ENCODE data around the gene UTRN. TPM values are rescaled to one million over a fixed set of nuclear protein-coding genes. Genes with fewer than 3 reads are reported as not detected.
A peak's percentile ranks its signal among the peaks of the same experiment; 100 is the strongest.

UTRN gene
- total RNA-seq (256 TPM), polyA plus RNA-seq (43.7 TPM)

DNA sequence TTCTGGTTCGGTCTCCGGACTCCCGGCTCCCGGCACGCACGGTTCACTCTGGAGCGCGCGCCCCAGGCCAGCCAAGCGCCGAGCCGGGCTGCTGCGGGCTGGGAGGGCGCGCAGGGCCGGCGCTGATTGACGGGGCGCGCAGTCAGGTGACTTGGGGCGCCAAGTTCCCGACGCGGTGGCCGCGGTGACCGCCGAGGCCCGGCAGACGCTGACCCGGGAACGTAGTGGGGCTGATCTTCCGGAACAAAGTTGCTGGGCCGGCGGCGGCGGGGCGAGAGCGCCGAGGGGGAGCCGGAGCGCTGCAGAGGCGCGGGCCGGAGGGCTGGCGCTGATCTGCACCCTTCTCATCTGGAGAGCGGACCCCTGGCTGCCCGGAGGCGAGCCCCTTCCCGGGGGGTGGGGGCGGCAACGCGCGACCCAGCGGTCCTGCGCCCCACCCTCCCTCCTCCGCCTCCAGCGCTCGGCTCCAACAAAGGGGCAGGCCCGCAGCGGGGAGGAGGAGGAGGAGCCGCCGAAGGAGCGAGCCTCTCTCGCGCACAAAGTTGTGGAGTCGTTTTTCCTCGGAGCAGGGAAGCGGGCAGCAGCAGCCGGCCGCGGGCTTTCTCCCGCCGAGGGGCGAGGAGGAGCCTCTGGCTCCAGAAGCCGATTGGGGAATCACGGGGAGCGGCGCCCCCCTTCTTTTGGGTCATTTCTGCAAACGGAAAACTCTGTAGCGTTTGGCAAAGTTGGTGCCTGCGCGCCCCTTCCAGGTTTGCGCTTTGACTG lies at the start of gene UTRN:
Gene UTRN, plus strand, starts transcription at position 553 of the 765 bp plus-strand sequence. CDS start 6,494 bp downstream, outside the sequence.
- Histone ChIP-seq H3K27ac (ENCODE audit: low read depth) (peak within 1 kb of the TSS; percentile 97), H3K4me1 (ENCODE audit: insufficient read depth) (no peaks in the 10 kb centered on the region), H3K4me3 (ENCODE audit: low read depth, low read length) (peak within 1 kb of the TSS; percentile 87), H3K36me3 (ENCODE audit: insufficient read depth) (no peaks in the 10 kb centered on the region)
- WGBS = under 1% methylated on average over 83 of the region's 84 CpGs
- no peak for DNase-seq (ENCODE audit: extremely low spot score)

GRCh38 chr6:144244688-144245087 lies 40.4 kb upstream of the UTRN start:
- WGBS = 98% methylated on average over 4 of the region's 4 CpGs
- H3K27ac ChIP-seq (ENCODE audit: low read depth) = no peak overlapping the region
- H3K4me1 ChIP-seq (ENCODE audit: insufficient read depth) = no peaks in the 10 kb centered on the region
- no peak overlapping the region for H3K4me3 ChIP-seq (ENCODE audit: low read depth, low read length)
- DNase-seq (ENCODE audit: extremely low spot score) = no peak
- H3K36me3 ChIP-seq (ENCODE audit: insufficient read depth) = no peaks in the 10 kb centered on the region

DNA sequence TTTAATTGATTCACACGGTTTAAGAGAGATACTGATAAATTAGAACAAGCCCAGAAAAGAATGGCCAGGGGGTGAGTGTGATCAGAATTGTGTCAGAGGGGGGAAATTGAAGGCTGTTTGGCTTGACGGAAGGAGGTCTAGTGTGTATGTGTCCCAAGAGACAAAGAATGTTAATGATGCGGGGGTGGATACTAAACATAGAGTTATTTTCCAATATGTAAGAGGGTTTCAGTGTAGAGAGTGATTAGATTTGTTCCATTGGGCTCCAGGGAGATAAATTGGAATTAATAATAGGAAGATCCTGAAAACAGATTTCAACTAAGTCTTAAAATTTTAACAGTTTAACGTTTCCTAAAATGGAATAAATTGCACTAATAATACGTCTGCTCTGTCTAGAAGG lies 38.1 kb upstream of the UTRN start:
- H3K27ac ChIP-seq (ENCODE audit: low read depth) = no peak overlapping the region
- no peaks in the 10 kb centered on the region for H3K4me1 ChIP-seq (ENCODE audit: insufficient read depth)
- DNase-seq (ENCODE audit: extremely low spot score) = no peak
- no peaks in the 10 kb centered on the region for H3K36me3 ChIP-seq (ENCODE audit: insufficient read depth)
- no peak overlapping the region for H3K4me3 ChIP-seq (ENCODE audit: low read depth, low read length)
- WGBS = 80% methylated on average over 5 of the region's 5 CpGs

- DNase-seq (ENCODE audit: extremely low spot score) = no peak
- H3K4me1 ChIP-seq (ENCODE audit: insufficient read depth) = no peaks in the 10 kb centered on the region
- H3K4me3 ChIP-seq (ENCODE audit: low read depth, low read length) = no peak overlapping the region
- H3K36me3 ChIP-seq (ENCODE audit: insufficient read depth) = no peaks in the 10 kb centered on the region
- no peak overlapping the region for H3K27ac ChIP-seq (ENCODE audit: low read depth)
- WGBS = 73% methylated on average over 2 of the region's 2 CpGs
These were observed 37.1 kb upstream of the UTRN start for GRCh38 chr6:144248003-144248402.

DNA sequence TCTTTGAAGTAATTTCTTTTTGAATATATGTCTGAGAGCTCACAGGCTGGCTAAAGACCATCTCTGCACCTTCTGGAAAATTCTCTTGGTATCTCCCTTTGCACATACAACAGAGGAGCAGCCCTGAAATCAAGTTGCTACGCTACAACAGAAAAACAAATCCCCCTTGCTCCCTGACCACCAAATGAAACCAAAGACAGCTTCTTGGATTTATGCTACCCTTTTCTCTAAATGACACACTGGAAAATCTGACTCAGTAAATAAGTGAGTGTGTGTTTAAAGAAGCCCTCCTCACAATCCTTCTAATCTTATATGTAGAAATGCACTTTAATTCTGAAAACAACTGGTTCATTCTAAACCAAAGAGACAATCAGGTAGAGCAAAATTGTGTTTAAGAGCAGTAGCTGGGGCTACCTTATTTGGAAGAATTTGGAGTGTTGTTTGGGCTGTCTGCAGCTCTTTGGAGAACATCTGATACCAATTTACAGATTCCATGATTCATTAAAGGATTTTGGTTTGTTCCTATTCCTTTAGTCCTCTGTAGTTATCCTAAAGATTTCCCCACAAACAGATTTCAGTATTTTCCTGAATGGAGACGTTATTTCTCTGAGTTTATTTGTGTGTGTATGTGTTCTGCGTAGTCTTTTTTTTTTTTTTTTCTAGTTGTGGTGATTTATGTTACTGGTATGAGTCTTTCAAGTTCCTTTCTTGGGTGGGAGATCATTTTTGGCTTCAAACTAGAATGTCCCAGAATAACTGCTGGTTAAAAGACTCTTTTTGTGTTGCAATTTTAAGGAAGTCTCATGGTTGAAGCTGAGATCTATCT lies 36.4 kb upstream of the UTRN start:
- WGBS = 44% methylated on average over 3 of the region's 3 CpGs
- Histone ChIP-seq H3K4me1 (ENCODE audit: insufficient read depth) (no peaks in the 10 kb centered on the region), H3K4me3 (ENCODE audit: low read depth, low read length) (no peak overlapping the region), H3K27ac (ENCODE audit: low read depth) (no peak overlapping the region), H3K36me3 (ENCODE audit: insufficient read depth) (no peaks in the 10 kb centered on the region)
- no peak for DNase-seq (ENCODE audit: extremely low spot score)

- Histone ChIP-seq H3K4me3 (ENCODE audit: low read depth, low read length) (no peak overlapping the region), H3K27ac (ENCODE audit: low read depth) (no peak overlapping the region), H3K36me3 (ENCODE audit: insufficient read depth) (no peaks in the 10 kb centered on the region), H3K4me1 (ENCODE audit: insufficient read depth) (no peaks in the 10 kb centered on the region)
- no peak for DNase-seq (ENCODE audit: extremely low spot score)
- 74% methylated on average over 3 of the region's 3 CpGs for WGBS
These were observed 34.9 kb upstream of the UTRN start for GRCh38 chr6:144250276-144250675.

DNA sequence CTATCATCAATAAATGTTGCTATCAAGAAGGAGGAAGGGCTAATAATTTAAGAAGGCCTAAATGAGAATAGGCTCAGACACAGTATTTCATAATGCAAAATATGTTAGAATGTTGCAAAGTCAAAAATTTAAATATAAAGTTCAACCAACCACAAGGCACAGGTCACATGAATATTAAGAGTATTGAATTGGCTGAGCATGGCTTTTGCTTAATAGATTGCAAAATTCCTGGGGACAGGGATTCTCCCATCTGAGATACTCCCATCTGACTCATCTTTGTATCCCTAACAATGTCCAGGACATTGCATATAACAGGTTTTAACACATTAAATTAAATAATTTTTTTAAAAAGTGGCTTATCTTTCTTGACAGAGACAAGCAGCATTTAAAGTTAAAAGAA lies 32.9 kb upstream of the UTRN start:
- H3K27ac ChIP-seq (ENCODE audit: low read depth) = no peak overlapping the region
- DNase-seq (ENCODE audit: extremely low spot score) = no peak
- no peaks in the 10 kb centered on the region for H3K4me1 ChIP-seq (ENCODE audit: insufficient read depth)
- H3K4me3 ChIP-seq (ENCODE audit: low read depth, low read length) = no peak overlapping the region
- no peaks in the 10 kb centered on the region for H3K36me3 ChIP-seq (ENCODE audit: insufficient read depth)

- H3K36me3 ChIP-seq (ENCODE audit: insufficient read depth) = no peaks in the 10 kb centered on the region
- no peak overlapping the region for H3K27ac ChIP-seq (ENCODE audit: low read depth)
- no peak for DNase-seq (ENCODE audit: extremely low spot score)
- WGBS = 30% methylated on average over 2 of the region's 2 CpGs
- no peak overlapping the region for H3K4me3 ChIP-seq (ENCODE audit: low read depth, low read length)
- no peaks in the 10 kb centered on the region for H3K4me1 ChIP-seq (ENCODE audit: insufficient read depth)
These were observed 25.1 kb upstream of the UTRN start for GRCh38 chr6:144259986-144260385.

- WGBS = 93% methylated on average over 10 of the region's 10 CpGs
- Histone ChIP-seq H3K36me3 (ENCODE audit: insufficient read depth) (no peaks in the 10 kb centered on the region), H3K4me3 (ENCODE audit: low read depth, low read length) (no peak overlapping the region), H3K4me1 (ENCODE audit: insufficient read depth) (no peaks in the 10 kb centered on the region), H3K27ac (ENCODE audit: low read depth) (no peak overlapping the region)
- DNase-seq (ENCODE audit: extremely low spot score) = no peak
These were observed 22.4 kb upstream of the UTRN start for GRCh38 chr6:144262470-144263369.

DNA sequence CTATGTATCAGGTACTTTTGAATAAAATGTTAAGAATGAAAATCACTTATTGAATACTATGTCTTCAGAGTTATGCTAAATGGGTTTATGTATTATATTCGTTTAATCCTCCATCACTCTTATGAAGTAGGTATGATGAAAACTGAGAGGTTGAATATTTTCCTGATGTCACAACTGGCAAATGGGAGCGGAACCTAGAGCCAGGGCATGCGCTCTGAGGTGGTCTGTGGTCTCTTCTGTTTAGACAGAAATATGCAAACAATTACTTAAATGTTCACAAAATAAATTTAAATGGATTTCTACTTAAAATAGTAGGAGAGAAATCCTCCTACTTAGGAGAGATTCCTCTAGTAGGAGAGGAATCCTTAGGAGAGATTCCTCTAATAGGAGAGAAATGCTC lies 21.3 kb upstream of the UTRN start:
- H3K4me3 ChIP-seq (ENCODE audit: low read depth, low read length) = no peak overlapping the region
- H3K4me1 ChIP-seq (ENCODE audit: insufficient read depth) = no peaks in the 10 kb centered on the region
- no peak for DNase-seq (ENCODE audit: extremely low spot score)
- 76% methylated on average over 3 of the region's 3 CpGs for WGBS
- no peaks in the 10 kb centered on the region for H3K36me3 ChIP-seq (ENCODE audit: insufficient read depth)
- no peak overlapping the region for H3K27ac ChIP-seq (ENCODE audit: low read depth)

DNA sequence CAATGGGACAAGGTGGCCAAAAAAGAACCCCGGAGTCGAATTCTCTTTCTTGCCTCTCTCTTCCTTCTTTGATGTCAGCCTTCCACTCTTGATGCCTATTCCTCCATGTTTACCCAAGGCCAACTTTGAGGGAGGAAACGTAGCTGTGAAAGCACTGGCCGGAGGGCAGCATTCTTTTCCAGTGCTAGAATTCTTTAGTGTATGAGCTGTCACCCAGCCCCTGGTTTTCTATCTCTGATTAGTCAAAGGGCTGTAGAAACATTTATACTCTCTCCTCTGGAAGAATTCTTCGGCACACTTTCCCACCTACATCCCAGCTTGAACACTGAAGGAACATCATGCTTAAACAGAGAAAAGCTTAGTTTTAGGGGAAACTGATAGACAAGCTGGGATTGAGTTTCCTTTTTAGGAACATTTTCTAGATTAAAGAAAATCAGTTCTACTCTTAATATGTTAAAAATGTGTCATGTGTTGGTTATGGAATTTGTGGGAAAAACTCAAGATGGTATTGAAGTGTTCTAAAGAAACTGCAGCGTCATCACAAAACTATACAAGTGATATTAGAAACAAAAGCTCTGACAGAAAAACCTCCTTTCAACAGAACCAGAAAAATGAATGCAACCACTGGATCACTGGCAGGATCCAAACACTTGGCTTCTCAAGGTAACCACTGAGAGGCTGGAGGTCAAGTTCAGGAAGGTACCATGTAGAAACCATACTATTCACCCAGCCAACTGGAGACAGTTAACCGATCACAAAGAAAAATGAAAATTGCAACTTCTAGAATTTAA lies 20.7 kb upstream of the UTRN start:
- WGBS = 46% methylated on average over 7 of the region's 7 CpGs
- Histone ChIP-seq H3K4me3 (ENCODE audit: low read depth, low read length) (no peak overlapping the region), H3K36me3 (ENCODE audit: insufficient read depth) (no peaks in the 10 kb centered on the region), H3K27ac (ENCODE audit: low read depth) (no peak overlapping the region), H3K4me1 (ENCODE audit: insufficient read depth) (no peaks in the 10 kb centered on the region)
- DNase-seq (ENCODE audit: extremely low spot score) = no peak

DNA sequence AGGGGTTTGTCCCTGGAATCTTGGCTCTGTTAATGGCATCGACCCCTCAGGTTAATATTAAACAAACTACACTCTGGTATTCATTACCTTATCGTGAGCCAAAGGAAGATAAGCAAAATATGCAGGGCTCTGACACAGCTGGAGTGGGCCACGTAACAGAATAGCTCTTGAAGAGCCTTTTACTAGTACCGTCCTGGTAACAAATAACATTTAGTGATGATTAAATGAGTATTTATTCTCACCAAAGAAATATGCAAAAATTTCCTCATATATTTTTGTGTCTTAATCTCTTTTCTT lies 20.1 kb upstream of the UTRN start:
- Histone ChIP-seq H3K36me3 (ENCODE audit: insufficient read depth) (no peaks in the 10 kb centered on the region), H3K27ac (ENCODE audit: low read depth) (no peak overlapping the region), H3K4me1 (ENCODE audit: insufficient read depth) (no peaks in the 10 kb centered on the region), H3K4me3 (ENCODE audit: low read depth, low read length) (no peak overlapping the region)
- 45% methylated on average over 4 of the region's 4 CpGs for WGBS
- no peak for DNase-seq (ENCODE audit: extremely low spot score)

- WGBS = 46% methylated on average over 5 of the region's 5 CpGs
- Histone ChIP-seq H3K27ac (ENCODE audit: low read depth) (no peak overlapping the region), H3K4me3 (ENCODE audit: low read depth, low read length) (no peak overlapping the region), H3K36me3 (ENCODE audit: insufficient read depth) (no peaks in the 10 kb centered on the region), H3K4me1 (ENCODE audit: insufficient read depth) (no peaks in the 10 kb centered on the region)
- DNase-seq (ENCODE audit: extremely low spot score) = no peak
These were observed 19.7 kb upstream of the UTRN start for GRCh38 chr6:144265390-144265789.

Data from urinary bladder (tissue), 4 donors.